ENCODE data around the gene SORCS2.

SORCS2 gene

GRCh38 chr4:7771541-7772507 is 579.5 kb downstream of the SORCS2 start:
- no peak for TF ChIP-seq CTCF (IDR thresholded peaks at IDR 0.05; ENCODE audit: low read depth, low read length)
- DNase-seq (ENCODE audit: extremely low read depth, low read depth), result no peak

GRCh38 chr4:7772711-7773385 is 580.5 kb downstream of the SORCS2 start:
- TF ChIP-seq CTCF (IDR thresholded peaks at IDR 0.05; ENCODE audit: low read depth, low read length), result no peak
- DNase-seq (ENCODE audit: extremely low read depth, low read depth), result no peak

GRCh38 chr4:7773401-7774180 is 581.3 kb downstream of the SORCS2 start:
- TF ChIP-seq CTCF (IDR thresholded peaks at IDR 0.05; ENCODE audit: low read depth, low read length), result no peak
- DNase-seq (ENCODE audit: extremely low read depth, low read depth), result no peak

GRCh38 chr4:7774301-7775294 is 582.3 kb downstream of the SORCS2 start:
- TF ChIP-seq CTCF (IDR thresholded peaks at IDR 0.05; ENCODE audit: low read depth, low read length), result no peak
- DNase-seq (ENCODE audit: extremely low read depth, low read depth), result no peak

GRCh38 chr4:7775396-7775795 is 583.1 kb downstream of the SORCS2 start:
- no peak for TF ChIP-seq CTCF (IDR thresholded peaks at IDR 0.05; ENCODE audit: low read depth, low read length)
- no peak for DNase-seq (ENCODE audit: extremely low read depth, low read depth)

GRCh38 chr4:7777017-7777710 is 584.8 kb downstream of the SORCS2 start:
- no peak for DNase-seq (ENCODE audit: extremely low read depth, low read depth)
- TF ChIP-seq CTCF (IDR thresholded peaks at IDR 0.05; ENCODE audit: low read depth, low read length), result no peak

Measured in AG09319 (cell line).